A204.1 (cell line): ENCODE results near the gene NOSTRIN.
"Not testable (repeated sequence)": the region's sequence is repeated elsewhere in the genome, so short reads cannot be mapped to it uniquely, and the experiment has no call there.

ENCODE experiments used
- FAIRE-seq: peaks from 2 replicates; lab custom pipeline; 2012; peaks lifted over from hg19 to GRCh38; lab: Jason Lieb, UNC

Gene NOSTRIN

GRCh38 chr2:168790226-168790902 is 12.1 kb upstream of the NOSTRIN start:
- no peak for FAIRE-seq

DNA sequence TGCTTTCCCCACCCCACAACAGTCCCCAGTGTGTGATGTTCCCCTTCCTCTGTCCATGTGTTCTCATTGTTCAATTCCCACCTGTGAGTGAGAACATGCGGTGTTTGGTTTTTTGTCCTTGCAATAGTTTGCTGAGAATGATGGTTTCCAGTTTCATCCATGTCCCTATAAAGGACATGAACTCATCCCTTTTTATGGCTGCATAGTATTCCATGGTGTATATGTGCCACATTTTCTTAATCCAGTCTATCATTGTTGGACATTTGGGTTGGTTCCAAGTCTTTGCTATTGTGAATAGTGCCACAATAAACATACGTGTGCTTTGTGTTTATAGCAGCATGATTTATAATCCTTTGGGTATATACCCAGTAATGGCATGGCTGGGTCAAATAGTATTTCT is 11.3 kb upstream of the NOSTRIN start:
- not testable (repeated sequence) for FAIRE-seq

DNA sequence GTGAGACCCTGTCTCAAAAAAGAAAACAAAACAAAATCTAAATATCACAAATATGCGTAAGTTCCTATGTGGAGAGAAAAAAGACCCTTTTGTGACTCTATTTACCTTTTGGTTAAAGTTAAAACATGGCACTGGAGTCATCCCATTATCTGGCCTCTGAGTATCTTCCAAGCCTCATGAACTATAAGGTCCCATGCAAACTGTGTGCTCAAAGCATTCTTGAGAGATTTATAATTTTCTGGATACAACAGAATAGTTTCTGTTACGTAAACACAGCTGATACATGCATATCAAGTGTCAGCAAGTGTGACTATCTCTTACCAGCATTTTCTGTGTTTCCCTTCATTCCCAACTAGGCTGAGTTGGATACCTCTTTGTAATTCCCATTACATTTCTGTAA is 8.8 kb upstream of the NOSTRIN start:
- FAIRE-seq: no peak

DNA sequence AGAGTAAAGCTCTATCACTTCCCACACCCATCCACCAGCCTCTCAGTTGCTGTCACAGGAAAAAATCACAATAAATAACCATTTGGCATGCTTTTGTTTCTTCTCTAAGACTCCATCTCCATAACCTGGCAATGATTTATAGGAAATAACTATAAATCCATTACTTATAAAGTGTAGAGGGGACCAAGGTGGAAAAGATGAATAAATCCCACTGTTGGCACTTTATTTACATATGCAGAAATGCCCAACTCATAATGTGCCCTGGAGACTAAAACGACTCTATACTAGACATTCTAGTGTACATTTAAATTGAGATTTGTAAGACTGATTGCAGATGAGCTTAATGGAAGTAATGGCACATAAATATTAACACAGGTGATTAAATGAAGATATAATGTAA is 7.5 kb upstream of the NOSTRIN start:
- no peak for FAIRE-seq

GRCh38 chr2:168796090-168796577 is 6.3 kb upstream of the NOSTRIN start:
- FAIRE-seq: no peak

- no peak for FAIRE-seq
These were observed 5.7 kb upstream of the NOSTRIN start for GRCh38 chr2:168796583-168797285.

DNA sequence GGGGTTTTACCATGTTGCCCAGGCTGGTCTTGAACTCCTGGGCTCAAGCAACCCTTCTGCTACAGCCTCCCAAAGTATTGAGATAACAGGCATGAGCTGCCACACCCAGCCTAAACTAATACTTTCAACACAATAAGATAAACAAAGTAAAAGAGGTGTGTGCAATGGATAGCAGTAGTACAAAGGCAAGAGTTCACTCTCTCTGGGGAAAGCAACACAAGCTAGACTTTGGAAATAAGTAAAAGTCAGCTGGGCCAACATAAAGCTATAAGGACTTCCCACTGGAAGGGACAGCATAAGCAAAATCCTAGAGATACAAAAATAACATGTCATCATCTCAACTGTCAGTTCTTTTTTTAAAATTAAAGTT is 5.2 kb upstream of the NOSTRIN start:
- no peak for FAIRE-seq

GRCh38 chr2:168798076-168798887 is 4.2 kb upstream of the NOSTRIN start:
- no peak for FAIRE-seq

DNA sequence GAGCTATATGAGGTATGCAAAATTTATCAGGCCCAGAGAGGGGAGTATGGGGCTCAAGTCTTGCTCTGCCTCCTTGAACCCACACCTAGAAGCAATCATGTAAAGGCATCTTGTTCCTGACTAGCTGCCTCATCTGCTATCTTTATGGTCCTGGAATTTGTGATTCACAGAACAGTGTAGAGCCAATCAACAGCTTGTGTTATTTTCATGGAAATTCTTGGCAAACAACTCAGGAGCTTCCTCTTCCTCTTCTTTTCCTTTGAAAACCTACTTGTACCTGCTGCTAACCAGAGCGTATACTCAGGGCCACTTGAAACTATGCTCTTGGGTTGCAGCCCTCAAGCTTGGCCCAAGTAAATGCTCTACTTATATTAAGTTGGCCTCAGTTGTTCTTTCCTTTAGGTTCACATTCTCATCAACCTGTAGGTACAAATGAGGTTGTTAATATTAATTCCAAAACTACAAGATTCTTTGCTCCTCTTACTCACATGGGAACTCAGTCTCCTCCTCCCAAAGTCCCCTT is 3.5 kb upstream of the NOSTRIN start:
- FAIRE-seq: no peak

DNA sequence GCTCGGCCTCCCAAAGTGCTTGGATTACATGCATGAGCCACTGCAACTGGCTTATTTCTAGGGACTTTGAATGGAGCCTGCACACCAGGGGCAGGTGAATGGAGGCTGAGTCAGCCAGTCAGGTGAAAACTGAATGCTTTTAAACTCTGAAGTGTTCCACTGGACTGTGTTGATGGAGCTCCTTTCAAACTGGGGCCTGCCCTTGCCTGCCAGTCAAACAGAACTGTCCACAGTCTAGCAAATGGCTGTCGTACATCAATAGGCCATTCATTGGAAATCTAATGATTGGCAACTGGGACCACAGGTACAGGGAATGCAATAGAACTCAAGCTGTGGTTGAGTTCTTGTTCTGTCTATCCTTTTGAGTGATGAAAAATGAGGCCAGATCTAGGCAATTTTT is 966 bp upstream of the NOSTRIN start:
- no peak for FAIRE-seq

GRCh38 chr2:168802859-168803725 is 655 bp downstream of the NOSTRIN start:
- FAIRE-seq: no peak

GRCh38 chr2:168804214-168804613 is 1.8 kb downstream of the NOSTRIN start:
- no peak for FAIRE-seq

GRCh38 chr2:168805615-168806014 is 3.2 kb downstream of the NOSTRIN start:
- FAIRE-seq: no peak

DNA sequence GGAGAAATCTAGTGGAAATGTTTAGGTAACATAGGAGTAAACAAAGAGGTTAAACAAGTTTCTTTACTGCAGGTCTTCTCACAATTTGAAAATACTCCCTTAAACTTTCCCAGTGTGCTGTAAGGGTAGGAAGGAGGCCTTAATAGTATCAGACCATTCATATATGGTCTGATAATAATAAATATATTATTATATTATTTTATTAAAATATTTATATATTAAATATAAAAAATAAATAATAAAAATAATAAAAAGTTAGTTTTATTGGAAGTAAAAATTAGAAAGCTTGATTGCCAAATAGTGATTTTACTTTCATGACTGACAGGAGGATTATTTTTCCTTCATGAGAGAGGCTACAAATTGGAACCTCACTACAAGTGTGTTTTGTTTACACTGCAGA is 7.1 kb downstream of the NOSTRIN start:
- FAIRE-seq: peak; percentile 79

GRCh38 chr2:168810235-168810634 is 7.8 kb downstream of the NOSTRIN start:
- FAIRE-seq: no peak

GRCh38 chr2:168811696-168812095 is 9.3 kb downstream of the NOSTRIN start:
- FAIRE-seq: no peak

GRCh38 chr2:168814046-168814445 is 11.6 kb downstream of the NOSTRIN start:
- no peak for FAIRE-seq

DNA sequence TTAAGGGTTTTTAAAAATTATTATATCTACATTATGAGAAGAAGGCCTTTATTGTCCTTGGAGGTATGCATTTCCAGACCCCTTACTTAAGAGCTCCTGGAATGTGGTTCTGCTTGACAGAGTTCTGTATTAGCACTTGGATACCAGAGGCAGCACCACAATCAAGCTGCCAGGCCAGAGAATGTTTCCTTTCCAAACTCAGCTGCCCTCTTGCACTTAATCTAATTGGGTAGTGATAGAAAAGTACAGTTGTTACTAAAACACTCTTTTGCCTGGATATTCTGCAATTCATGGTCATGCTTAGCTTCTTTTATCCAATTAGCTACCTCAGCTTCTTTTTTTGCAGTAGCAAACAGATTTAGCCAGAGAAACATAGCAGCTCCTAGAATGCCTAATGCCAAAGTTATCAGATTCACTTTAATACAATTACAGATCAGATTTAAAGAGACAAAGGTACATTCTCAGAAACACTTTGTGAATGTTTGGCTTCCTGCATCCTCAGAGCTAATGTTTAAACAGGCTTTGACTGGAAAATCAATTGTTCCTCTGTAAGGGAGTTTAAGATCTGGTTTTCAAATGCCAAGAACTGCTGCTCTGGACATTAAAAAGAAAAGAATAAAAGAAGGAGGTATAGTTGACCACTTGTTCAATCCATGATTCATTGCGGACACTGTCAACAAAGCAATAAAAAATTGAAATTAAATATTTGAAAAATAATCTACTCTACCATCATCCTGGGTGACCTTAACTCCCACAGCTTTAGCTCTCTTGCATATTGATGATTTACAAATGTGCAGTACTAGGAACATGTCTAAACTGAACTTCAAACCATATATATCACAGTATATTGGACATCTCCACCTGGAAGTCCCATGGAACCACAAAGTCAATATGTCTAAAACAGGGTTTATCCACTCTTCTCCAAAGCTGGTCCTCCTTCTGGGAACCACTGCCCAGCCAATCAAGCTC is 12.8 kb downstream of the NOSTRIN start:
- no peak for FAIRE-seq

GRCh38 chr2:168816369-168816768 is 13.9 kb downstream of the NOSTRIN start:
- FAIRE-seq: no peak

- FAIRE-seq: no peak
These were observed 16.7 kb downstream of the NOSTRIN start for GRCh38 chr2:168819050-168819715.
